SIG-M5 treated with dmso at 0.1 percent for 504 hours (cell line): Measurements from ENCODE around the gene RNF115.
A peak's percentile ranks its signal among the peaks of the same experiment; 100 is the strongest.
"Not testable (repeated sequence)": the region's sequence is repeated elsewhere in the genome, so short reads cannot be mapped to it uniquely, and the experiment has no call there.

Experiments
- DNase-seq: peaks from one replicate; lab custom pipeline; 2025; ENCODE audit not compliant: unreplicated experiment; lab: John Stamatoyannopoulos, UW

Gene RNF115

DNA sequence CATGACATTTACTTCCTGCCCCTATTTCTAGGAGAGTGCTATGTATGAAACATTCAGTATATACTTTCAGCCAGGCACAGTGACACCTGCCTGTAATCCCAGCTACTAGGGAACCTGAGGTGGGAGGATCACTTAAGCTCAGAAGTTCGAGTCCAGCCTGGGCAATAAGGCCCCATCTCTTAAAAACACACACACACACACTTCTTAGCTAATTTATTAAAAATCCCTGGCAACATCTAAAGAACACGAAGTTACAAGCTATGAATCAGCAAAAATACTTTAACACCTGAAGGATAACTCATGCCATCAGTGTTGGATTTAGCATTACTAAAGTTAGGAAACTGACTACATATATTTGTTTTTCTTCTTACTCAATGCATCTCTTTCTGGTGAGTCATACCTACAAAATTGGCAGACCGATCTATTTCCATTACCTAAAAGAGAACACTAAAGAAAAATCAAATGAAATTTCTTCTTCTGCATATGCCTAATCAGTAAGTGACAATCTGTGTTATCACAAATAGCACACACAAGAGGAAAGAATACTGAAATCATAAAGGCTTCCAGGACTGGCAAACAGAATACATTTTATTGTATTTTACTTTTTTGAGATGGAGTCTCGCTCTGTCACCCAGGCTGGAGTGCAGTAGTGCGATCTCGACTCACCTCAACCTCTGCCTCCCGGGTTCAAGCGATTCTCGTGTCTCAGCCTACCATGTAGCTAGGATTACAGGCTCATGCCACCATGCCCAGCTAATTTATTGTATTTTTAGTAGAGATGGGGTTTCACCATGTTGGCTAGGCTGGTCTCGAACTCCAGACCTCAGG, 41.4 kb downstream of the RNF115 start:
- DNase-seq = peak; percentile 36

DNA sequence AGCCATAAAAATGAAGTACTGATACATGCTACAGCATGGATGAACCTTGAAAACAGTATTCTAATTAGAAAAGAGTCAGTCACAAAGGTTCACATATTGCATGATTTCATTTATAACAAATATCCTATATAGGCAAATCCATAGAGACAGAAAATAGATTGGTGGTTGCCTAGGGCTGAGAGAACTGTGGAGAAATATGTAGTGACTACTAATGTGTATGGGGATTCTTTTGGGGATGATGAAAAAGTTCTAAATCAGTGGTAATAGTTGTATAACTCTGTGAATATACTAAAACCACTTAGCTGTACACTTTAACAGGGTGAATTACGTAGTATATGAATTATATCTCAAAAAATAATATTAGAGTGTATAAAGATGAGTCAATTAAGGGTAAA, 45.8 kb downstream of the RNF115 start:
- DNase-seq = no peak

DNA sequence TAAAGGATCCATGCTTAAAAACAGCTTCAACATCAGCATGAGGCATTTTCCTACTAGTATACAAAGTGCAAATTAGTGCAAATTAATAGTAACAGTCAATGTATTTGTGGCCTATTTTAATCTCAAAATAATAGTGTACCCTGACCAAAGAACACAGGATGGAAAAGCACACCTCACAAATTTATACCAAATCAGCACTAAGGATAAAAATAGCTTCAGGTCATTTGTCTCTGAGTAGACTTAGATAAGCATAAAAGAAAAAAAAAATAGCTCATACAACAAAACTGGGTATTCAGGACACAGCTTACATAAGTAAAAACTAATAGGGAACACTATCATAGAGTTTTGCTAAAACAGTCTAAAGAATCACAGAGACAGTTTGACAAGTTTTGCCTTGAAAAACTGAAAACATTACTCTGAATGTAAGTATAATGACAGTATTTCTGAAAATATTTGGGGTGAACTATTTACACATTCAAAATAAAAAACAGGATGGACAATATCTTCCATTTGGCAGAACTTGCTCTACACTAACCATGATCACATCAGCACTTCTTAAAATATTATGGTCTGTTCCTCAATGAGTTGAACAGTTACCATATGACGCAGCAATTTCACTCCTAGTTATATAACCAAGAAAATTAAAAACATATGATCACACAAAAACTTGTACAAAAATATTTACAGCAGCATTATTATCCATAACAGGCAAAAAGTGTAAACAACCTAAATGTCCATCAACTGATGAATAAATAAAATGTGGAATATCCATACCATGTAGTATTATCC, 46.3 kb downstream of the RNF115 start:
- DNase-seq = no peak

DNA sequence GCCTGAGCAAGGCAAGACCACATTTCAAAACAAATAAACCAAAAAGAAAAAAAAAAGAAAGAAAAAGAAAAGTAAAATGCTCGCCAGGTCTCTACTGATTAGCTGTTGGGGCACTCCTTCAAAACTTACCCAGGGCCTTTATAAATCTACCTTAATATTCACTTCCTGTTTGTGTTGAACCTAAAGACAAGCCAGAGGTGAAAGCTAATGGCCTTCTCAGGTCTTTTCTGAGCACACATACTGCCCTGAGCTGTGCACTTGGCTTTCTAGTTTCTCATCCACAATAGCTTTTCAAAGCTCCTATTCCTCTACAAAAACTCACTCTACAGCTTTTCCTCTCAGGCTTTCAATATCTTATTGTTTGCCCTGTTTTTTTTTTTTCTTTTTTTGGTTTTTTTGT, 50.5 kb downstream of the RNF115 start:
- DNase-seq = no peak

DNA sequence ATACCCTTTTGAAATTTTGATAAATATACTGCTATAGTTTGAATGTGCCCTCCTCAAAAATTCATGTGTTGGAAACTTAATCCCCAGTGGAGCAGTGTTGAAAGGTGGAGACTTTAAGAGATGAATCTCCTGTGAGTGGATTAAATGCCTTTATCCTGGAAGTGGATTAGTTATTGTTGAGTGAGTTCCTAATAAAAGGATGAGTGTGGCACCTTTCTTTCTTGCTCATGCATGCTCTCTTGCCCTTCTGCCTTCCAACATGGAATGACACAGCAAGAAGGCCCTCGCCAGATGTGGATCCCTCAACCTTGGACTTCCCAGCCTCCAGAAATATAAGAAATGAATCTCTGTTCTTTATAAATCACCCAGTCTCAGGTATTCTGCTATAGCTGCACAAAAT, 52.8 kb downstream of the RNF115 start:
- no peak for DNase-seq

DNA sequence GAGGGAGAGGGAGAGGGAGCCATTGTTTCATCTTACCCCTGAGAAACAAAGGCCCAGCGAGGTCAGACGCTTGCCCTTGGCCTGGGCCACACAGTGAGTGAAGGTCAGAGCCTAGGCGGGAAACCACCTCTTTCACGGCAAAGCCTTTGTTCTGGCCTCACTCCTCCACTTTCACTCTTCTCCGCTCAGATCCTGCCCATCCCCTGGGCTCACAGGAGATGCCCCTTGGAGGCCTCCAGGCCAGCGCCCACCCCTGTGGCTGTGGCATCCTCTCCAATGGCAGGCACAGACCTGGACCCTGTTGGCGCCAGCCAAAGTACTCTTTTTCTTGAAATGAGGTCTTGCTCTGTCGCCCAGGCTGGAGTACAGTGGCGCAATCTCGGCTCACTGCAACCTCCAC, 55.9 kb downstream of the RNF115 start:
- DNase-seq = not testable (repeated sequence)

DNA sequence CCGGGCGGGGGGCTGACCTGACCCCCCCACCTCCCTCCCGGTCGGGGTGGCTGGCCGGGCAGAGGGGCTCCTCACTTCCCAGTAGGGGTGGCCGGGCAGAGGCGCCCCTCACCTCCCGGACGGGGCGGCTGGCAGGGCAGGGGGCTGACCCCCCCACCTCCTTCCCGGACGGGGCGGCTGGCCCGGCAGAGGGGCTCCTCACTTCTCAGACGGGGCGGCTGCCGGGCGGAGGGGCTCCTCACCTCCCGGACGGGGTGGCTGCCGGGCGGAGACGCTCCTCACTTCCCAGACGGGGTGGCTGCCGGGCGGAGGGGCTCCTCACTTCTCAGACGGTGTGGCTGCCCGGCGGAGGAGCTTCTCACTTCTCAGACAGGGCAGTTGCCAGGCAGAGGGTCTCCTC, 57.0 kb downstream of the RNF115 start:
- not testable (repeated sequence) for DNase-seq

DNA sequence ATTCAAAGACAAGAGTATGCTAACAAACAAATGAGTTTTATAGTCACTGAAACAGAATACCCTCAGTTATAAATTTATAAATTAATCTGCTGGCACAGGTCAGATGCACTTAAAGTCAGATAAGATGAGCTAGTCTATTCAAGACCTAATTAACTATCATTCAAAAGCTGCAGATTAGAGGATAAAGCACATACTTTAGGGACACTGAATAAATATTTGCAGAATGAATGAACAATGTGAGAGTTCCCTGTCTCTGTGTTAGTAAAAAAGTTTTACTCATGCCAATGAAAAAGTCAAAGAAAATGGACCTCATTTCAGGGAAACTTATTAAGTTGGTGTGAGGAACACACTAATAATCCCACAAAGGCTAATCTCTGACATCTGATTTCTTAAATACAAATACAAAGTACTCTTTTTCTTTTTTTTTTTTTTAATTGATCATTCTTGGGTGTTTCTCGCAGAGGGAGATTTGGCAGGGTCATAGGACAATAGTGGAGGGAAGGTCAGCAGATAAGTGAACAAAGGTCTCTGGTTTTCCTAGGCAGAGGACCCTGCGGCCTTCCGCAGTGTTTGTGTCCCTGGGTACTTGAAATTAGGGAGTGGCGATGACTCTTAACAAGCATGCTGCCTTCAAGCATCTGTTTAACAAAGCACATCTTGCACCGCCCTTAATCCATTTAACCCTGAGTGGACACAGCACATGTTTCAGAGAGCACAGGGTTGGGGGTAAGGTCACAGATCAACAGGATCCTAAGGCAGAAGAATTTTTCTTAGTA, 58.1 kb downstream of the RNF115 start:
- DNase-seq = peak; percentile 10

DNA sequence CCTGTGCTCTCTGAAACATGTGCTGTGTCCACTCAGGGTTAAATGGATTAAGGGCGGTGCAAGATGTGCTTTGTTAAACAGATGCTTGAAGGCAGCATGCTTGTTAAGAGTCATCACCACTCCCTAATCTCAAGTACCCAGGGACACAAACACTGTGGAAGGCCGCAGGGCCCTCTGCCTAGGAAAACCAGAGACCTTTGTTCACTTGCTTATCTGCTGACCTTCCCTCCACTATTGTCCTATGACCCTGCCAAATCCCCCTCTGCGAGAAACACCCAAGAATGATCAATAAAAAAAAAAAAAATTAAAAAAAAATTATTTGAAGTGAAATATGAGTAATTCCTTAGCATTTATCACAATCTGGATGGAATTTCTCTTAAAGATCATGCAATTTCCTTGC, 58.8 kb downstream of the RNF115 start:
- DNase-seq = not testable (repeated sequence)

DNA sequence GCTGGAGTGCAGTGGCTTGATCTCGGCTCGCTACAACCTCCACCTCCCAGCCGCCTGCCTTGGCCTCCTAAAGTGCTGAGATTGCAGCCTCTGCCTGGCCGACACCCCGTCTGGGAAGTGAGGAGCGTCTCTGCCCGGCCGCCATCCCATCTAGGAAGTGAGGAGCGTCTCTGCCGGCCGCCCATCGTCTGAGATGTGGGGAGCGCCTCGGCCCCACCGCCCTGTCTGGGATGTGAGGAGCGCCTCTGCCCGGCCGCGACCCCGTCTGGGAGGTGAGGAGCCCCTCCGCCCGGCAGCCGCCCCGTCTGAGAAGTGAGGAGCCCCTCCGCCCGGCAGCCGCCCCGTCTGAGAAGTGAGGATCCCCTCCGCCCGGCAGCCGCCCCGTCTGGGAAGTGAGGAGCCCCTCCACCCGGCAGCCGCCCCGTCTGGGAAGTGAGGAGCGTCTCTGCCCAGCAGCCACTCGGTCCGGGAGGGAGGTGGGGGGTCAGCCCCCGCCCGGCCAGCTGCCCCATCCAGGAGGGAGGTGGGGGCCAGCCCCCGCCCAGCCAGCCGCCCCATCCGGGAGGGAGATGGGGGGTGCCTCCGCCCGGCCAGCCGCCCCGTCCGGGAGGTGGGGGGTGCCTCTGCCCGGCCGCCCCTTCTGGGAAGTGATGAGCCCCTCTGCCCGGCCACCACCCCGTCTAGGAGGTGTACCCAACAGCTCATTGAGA, 59.5 kb downstream of the RNF115 start:
- DNase-seq = not testable (repeated sequence)

DNA sequence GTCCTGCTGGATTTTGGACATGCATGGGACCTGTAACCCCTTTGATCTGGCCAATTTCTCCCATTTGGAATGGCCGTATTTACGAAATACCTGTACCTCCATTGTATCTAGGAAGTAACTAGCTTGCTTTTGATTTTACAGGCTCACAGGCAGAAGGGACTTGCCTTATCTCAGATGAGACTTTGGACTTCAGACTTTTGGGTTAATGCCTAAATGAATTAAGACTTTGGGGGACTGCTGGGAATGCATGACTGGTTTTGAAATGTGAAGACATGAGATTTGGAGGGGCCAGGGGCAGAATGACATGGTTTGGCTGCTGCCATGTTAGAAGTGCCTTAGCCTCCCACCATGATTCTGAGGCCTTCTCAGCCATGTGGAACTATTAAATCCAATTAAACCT, 61.9 kb downstream of the RNF115 start:
- not testable (repeated sequence) for DNase-seq

DNA sequence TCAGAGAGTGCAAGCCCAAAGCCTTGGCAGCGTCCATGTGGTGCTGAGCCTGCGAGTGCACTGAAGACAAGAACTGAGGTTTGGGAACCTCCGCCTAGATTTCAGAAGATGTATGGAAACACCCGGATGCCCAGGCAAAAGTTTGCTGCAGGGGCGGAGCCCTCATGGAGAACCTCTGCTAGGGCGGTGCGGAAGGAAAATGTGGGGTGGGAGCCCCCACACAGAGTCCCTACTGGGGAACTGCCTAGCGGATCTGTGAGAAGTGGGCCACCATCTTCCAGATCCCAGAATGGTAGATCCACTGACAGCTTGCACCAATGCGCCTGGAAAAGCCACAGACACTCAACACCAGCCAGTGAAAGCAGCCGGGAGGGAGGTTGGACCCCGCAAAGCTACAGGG, 62.4 kb downstream of the RNF115 start:
- DNase-seq = not testable (repeated sequence)

DNA sequence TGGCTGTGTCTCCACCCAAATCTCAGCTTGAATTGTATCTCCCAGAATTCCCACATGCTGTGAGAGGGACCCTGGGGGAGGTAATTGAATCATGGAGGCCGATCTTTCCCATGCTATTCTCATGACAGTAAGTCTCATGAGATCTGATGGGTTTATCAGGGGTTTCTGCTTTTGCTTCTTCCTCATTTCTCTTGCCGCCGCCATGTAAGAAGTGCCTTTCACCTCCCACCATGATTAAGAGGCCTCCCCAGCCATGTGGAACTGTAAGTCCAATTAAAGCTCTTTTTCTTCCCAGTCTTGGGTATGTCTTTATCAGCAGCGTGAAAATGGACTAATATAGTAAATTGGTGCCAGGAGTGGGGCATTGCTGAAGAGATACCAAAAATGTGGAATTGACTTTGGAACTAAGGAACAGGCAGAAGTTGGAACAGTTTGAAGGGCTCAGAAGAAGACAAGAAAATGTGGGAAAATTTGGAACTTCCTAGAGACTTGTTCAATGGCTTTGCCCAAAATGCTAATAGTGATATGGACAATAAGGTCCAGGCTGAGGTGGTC, 63.4 kb downstream of the RNF115 start:
- not testable (repeated sequence) for DNase-seq

DNA sequence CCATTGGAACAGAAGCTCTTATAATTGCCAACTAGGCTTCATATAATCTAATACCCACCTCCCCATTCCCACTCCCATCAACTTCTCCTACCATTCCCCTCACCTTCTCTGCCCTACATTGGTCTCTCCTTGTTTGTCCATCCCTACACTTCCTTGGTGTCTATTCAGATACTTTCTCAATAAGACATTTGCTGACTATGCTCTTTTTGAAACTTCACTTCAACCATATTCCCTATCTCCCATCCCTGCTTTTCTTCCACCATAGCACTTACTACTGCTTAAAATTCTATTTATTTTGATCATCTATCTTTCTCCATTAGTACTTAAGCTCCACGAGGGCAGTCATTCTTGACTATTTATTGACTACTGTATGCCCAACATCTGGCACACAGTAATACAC, 64.2 kb downstream of the RNF115 start:
- DNase-seq = no peak

DNA sequence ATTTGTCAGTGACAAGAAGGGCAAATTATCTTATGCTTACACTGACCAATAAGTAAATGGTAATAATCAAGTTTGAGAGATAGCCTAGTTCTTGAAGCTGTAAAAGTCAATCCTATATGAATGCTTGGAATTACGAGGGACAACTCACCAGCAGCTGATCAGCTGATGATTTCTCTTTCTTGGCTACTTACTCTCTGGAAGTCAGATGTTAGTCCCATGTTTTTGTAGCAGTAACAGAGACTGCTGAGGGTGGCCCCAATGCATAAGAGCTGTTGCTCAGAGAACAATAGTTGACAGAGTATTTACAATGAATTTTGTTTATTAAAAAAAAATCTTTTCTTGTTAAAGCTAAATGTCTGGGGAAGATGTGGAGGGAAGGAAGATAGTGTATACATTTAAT, 65.3 kb downstream of the RNF115 start:
- no peak for DNase-seq

DNA sequence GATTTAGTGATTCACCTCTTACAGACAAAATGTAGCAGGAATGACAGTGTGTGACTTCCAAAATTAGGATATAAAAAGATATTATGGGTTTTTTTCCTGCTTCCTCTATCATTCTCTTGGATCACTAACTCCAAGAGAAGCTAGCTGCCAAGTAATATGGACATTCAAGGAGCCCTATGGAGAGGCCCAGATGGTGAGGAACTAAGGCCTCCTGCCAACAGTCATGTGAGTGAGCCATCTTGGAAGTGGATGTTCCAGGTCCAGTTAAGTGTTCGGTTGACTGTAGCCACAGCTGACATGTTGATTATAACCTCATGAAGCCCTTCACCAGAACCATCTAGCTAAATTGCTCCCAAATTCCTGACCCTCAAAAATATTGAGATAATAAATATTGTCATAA, 65.8 kb downstream of the RNF115 start:
- no peak for DNase-seq

DNA sequence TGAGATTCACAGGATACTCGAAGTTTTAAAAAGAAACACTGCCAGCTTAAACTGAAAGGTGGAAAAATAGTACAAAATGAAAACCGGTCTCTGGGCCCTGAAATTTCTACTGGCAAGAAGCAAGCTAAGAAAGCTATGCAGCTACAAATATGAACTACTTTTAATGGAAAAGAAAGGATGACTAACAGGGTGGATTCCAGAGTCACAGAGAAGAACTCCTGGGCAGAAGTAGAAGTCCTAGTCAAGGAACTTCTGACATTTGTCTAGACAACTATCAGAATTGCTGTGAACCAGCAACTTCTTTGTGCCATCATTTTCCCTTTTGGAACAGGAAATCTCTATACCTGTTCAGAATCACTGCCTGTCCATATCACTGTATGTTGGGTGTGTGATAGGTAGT, 66.5 kb downstream of the RNF115 start:
- no peak for DNase-seq

DNA sequence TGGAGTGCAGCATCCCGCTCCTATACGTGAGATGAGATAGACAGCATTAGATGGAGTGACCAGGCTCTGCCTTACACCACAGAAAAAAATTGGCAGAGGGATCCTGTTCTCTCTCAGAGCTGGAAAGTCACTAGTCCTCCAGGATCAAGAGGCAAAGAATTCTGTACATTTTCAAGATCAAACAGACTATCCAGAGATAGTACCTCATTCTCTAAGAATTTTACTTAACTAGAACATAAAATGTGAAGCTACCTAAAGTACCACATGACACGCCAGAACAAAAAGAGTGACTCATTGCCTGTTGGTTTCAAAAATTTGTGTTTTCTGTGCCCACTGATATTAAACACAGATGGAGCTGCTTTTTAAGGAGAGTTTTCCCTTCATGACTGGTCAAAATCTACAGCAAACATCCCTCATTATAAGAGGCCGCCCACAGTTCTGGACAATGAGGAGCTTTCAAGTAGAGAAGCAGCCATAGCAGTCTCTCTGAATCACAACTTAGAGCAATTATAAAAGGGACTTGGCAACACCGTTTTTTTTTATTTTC, 72.3 kb downstream of the RNF115 start:
- no peak for DNase-seq

DNA sequence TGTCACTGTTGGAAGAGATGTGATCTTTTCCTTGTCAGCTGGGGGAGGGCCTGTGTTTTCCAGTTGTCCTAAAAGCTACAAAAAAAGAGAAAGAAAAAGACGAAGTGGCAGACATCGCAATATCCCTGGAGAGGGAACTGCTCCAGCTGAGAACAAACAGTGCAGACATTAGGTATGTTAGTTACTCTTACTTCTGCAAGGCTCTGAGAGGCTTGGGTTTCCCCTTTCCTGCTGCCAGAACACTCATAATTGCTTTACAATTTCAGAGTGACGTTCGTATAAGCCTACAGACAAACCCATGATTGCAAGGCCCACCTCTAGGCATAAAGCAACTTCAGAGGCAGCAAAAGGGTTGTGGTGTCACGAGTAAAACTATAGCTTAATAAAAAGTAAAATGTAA, 73.5 kb downstream of the RNF115 start:
- no peak for DNase-seq
